Neural progenitor cell (in vitro differentiated cells): ENCODE data around the gene LTA.

Source experiments
- EZH2 ChIP-seq: fragments of 200-600 bp; sonication (generic); IDR thresholded peaks from 2 replicates; pipeline ENCODE4 v1.6.1; 2017; ENCODE audit warnings: antibody characterized with exemption, mild to moderate bottlenecking, moderate library complexity
- EZH2phosphoT487 ChIP-seq: fragments of 200-600 bp; sonication (generic); IDR thresholded peaks from 2 replicates; pipeline ENCODE4 v1.6.1; 2017; ENCODE audit warnings: antibody characterized with exemption
- TF ChIP-seq, protein P1 (sequence below): fragments of 200-600 bp; sonication (generic); IDR thresholded peaks from 2 replicates; pipeline ENCODE4 v1.5.1; 2017; ENCODE audit warnings: antibody characterized with exemption, mild to moderate bottlenecking

DNA sequence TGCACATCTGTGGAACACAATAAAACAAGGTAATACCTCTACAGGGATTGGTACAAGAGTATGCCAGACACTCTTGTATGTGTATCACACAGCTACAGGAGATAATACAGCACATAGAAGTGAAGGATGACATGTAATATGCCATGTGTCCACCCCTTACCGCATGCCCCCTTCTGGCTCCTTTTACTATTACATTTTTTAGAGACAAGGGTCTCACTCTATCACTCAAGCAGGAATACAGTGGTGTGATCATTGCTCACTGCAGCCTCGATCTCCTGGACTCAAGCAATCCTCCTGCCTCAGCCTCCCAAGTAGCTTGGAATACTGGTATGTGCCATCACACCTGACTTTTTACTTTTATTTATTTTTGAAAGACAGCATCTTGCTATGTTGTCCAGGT, 24.9 kb downstream of the LTA start:
- TF ChIP-seq, protein P1, sequence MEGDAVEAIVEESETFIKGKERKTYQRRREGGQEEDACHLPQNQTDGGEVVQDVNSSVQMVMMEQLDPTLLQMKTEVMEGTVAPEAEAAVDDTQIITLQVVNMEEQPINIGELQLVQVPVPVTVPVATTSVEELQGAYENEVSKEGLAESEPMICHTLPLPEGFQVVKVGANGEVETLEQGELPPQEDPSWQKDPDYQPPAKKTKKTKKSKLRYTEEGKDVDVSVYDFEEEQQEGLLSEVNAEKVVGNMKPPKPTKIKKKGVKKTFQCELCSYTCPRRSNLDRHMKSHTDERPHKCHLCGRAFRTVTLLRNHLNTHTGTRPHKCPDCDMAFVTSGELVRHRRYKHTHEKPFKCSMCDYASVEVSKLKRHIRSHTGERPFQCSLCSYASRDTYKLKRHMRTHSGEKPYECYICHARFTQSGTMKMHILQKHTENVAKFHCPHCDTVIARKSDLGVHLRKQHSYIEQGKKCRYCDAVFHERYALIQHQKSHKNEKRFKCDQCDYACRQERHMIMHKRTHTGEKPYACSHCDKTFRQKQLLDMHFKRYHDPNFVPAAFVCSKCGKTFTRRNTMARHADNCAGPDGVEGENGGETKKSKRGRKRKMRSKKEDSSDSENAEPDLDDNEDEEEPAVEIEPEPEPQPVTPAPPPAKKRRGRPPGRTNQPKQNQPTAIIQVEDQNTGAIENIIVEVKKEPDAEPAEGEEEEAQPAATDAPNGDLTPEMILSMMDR = peak; percentile 50
- TF ChIP-seq EZH2phosphoT487 = no peak
- no peak for TF ChIP-seq EZH2
